Fibroblast of peridontal ligament (primary cell): ENCODE results near the gene PSMB2.
"Not testable (repeated sequence)": the region's sequence is repeated elsewhere in the genome, so short reads cannot be mapped to it uniquely, and the experiment has no call there.

Experiments used
- DNase-seq: peaks from one replicate; pipeline ENCODE4 v3.0.0-alpha.2; 2010; ENCODE audit errors: extremely low read depth

The PSMB2 gene

GRCh38 chr1:35592991-35593769 is 48.1 kb downstream of the PSMB2 start:
- DNase-seq = no peak

- DNase-seq = no peak
Measured at GRCh38 chr1:35591211-35591610, 50.1 kb downstream of the PSMB2 start.

- DNase-seq = no peak
Measured at GRCh38 chr1:35590476-35591040, 50.8 kb downstream of the PSMB2 start.

GRCh38 chr1:35589516-35590427 is 51.6 kb downstream of the PSMB2 start:
- DNase-seq = no peak

- DNase-seq = no peak
Measured at GRCh38 chr1:35588197-35588910, 53.0 kb downstream of the PSMB2 start.

GRCh38 chr1:35587736-35588135 is 53.6 kb downstream of the PSMB2 start:
- no peak for DNase-seq

- DNase-seq = no peak
Measured at GRCh38 chr1:35586808-35587207, 54.5 kb downstream of the PSMB2 start.

GRCh38 chr1:35585805-35586204 is 55.5 kb downstream of the PSMB2 start:
- not testable (repeated sequence) for DNase-seq

- DNase-seq = no peak
Measured at GRCh38 chr1:35585281-35585680, 56.0 kb downstream of the PSMB2 start.

- DNase-seq = not testable (repeated sequence)
Measured at GRCh38 chr1:35581621-35582020, 59.7 kb downstream of the PSMB2 start.

GRCh38 chr1:35580949-35581388 is 60.4 kb downstream of the PSMB2 start:
- DNase-seq = no peak

GRCh38 chr1:35577071-35577998 is 64.0 kb downstream of the PSMB2 start:
- DNase-seq = no peak

- not testable (repeated sequence) for DNase-seq
Measured at GRCh38 chr1:35576766-35577070, 64.6 kb downstream of the PSMB2 start.

- no peak for DNase-seq
Measured at GRCh38 chr1:35576061-35576765, 65.1 kb downstream of the PSMB2 start.

- DNase-seq = no peak
Measured at GRCh38 chr1:35575416-35575958, 65.8 kb downstream of the PSMB2 start.

GRCh38 chr1:35574655-35575415 is 66.5 kb downstream of the PSMB2 start:
- peak; percentile 33 for DNase-seq

- no peak for DNase-seq
Measured at GRCh38 chr1:35574125-35574654, 67.1 kb downstream of the PSMB2 start.

- peak; percentile 45 for DNase-seq
Measured at GRCh38 chr1:35573198-35574124, 67.9 kb downstream of the PSMB2 start, which contains the start of gene TFAP2E. TSS of gene TFAP2E (plus strand) at chr1:35573314. CDS start at chr1:35573578, 264 bp downstream.
